Tibial artery (tissue), 4 donors: ENCODE results near the gene ATG9B.

Experiments used
- DNase-seq, 2 donors: peaks; one replicate each; pipeline ENCODE4 v3.0.0-alpha.2; 2019
- H3K27ac ChIP-seq, 2 donors: fragments of 200-600 bp; sonication (generic) in 1 of 2; 1 replicate in 1 of 2; 2 replicates in 1 of 2; pipeline ENCODE4 v1.5.1; 2018 to 2019; ENCODE audit warnings: mild to moderate bottlenecking in 1 of 2
- H3K27me3 ChIP-seq, 2 donors: fragments of 200-600 bp; sonication (generic) in 1 of 2; one replicate each; pipeline versions ENCODE4 v1.5.1 to v1.6.0; 2016 to 2019
- H3K36me3 ChIP-seq, 3 donors: fragments of 200-600 bp; sonication (generic) in 2 of 3; one replicate each; pipeline ENCODE4 v1.5.1; 2016 to 2019; ENCODE audit warnings: mild to moderate bottlenecking in 2 of 3
- H3K4me1 ChIP-seq, 4 donors: fragments of 200-600 bp; sonication (generic) in 2 of 4; 1 replicate in 3 of 4; 2 replicates in 1 of 4; pipeline ENCODE4 v1.5.1; 2016 to 2019
- H3K4me3 ChIP-seq, 2 donors: fragments of 200-600 bp; sonication (generic) in 1 of 2; 1 replicate in 1 of 2; 2 replicates in 1 of 2; pipeline ENCODE4 v1.5.1; 2018 to 2019; ENCODE audit warnings: mild to moderate bottlenecking in 2 of 2
- H3K9me3 ChIP-seq, 3 donors: fragments of 200-600 bp; sonication (generic) in 1 of 3; one replicate each; pipeline ENCODE4 v1.5.1; 2016 to 2019
- intact Hi-C: fragments of 100-400 bp; cut with DNase I; formaldehyde crosslinking; loops from one replicate; pipeline ENCODE4 v1.15.0; 2023; ENCODE audit warnings: low total_unique reads
- TF ChIP-seq, protein P1 (sequence below), 2 experiments: fragments of 200-600 bp in 1 of 2; fragments of 450-650 bp in 1 of 2; IDR thresholded peaks; one replicate each; pipeline ENCODE4 v1.5.1; 2017 to 2019; ENCODE audit warnings: antibody characterized with exemption in 2 of 2, mild to moderate bottlenecking in 1 of 2, moderate library complexity in 1 of 2

The ATG9B gene

DNA sequence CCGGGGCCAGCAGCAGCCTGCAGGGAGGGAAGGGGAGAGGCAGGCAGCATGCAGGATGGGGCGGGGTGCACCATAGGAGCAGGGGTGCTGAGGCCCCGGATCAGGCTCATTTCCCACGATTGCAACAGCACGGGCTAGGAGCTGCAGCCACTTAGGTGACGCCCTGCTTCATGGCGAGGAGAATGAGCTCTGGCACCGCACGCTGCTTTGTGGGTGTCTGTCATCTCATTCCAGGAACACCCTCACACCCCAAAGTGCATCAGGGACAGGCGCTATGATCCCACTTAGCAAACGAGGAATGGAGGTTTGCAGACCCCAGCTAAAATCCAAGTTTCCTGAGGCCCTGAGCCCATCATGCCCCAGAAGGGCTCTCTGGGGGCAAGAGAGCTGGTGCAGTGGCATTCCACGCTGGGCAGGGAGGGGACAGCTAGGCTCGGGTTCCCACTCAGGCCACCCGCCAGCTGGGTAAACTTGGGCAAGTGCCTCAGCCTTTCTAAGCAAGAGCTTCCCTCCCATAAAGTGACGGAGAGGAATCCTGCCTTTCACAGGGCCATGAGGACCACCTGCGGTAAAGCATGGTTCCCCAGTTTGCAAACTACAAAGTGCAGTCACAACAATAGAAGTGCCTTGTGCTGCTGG, 55.4 kb downstream of the ATG9B start:
- peaks cover 0 to 74% of the 10 kb centered on the region in 2 donors for H3K27me3 ChIP-seq
- H3K9me3 ChIP-seq = no peaks in the 10 kb centered on the region
- TF ChIP-seq, protein P1, sequence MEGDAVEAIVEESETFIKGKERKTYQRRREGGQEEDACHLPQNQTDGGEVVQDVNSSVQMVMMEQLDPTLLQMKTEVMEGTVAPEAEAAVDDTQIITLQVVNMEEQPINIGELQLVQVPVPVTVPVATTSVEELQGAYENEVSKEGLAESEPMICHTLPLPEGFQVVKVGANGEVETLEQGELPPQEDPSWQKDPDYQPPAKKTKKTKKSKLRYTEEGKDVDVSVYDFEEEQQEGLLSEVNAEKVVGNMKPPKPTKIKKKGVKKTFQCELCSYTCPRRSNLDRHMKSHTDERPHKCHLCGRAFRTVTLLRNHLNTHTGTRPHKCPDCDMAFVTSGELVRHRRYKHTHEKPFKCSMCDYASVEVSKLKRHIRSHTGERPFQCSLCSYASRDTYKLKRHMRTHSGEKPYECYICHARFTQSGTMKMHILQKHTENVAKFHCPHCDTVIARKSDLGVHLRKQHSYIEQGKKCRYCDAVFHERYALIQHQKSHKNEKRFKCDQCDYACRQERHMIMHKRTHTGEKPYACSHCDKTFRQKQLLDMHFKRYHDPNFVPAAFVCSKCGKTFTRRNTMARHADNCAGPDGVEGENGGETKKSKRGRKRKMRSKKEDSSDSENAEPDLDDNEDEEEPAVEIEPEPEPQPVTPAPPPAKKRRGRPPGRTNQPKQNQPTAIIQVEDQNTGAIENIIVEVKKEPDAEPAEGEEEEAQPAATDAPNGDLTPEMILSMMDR (IDR thresholded peaks at IDR 0.05) = no peak
- no peaks in the 10 kb centered on the region for H3K36me3 ChIP-seq
- no peaks in the 10 kb centered on the region for H3K4me1 ChIP-seq
- no peak for DNase-seq
- H3K4me3 ChIP-seq = no peak overlapping the region
- H3K27ac ChIP-seq = no peak overlapping the region
- intact Hi-C loops = no loop called here

DNA sequence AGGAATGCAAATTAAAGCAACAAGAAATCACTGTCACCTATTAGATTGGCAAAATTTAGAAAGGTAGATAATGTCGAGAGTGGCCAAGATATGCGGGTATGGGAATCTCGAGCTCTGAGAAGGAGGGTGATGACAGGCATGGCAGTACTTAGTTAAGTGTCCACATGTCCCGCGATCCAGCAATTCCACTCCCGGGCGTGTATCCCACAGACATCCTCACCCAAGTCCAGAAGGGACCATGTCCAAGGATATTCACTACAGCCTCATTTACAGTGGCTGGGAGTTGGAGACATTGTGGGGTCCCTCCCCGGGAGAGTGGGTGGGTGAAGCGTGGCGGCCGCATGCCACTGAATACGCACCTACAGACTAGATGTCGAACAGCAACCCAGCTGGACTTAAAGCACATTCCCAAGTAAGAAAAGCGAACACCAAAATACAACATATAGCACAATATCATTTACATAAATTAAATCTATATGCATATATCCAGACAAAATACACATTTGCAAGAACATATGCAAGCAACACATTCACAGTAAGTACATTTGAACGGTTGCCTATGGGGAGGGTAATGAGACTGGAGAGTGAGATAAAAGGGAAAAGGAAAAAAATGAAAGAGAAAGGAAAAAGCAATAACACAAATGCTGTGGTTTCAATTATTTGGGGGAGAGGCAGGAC, 56.1 kb downstream of the ATG9B start:
- no peak overlapping the region for H3K4me3 ChIP-seq
- H3K27ac ChIP-seq = no peak overlapping the region
- intact Hi-C loops = no loop called here
- DNase-seq = no peak
- no peaks in the 10 kb centered on the region for H3K36me3 ChIP-seq
- peaks cover 0 to 74% of the 10 kb centered on the region in 2 donors for H3K27me3 ChIP-seq
- no peaks in the 10 kb centered on the region for H3K4me1 ChIP-seq
- no peaks in the 10 kb centered on the region for H3K9me3 ChIP-seq
- TF ChIP-seq, protein P1 (IDR thresholded peaks at IDR 0.05) = no peak

DNA sequence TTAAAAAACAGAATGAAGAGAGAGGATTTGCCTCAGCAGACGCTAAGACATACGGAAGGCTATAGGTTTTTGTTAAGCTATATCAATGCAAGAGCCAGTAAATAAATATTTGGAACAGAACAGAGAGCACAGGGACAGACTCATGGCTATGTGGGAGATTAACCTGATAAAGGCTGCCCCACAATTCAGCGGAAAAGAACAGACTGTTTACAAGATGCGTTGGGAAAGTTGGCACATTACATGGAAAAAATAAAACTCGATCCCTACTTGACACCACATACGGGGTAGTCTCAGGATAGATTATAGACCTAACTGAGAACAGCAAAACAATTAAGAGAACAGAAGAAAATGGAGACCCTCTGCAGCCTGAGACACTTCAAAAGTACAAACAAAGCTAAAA, 56.9 kb downstream of the ATG9B start:
- intact Hi-C loops = no loop called here
- no peaks in the 10 kb centered on the region for H3K36me3 ChIP-seq
- no peak overlapping the region for H3K27ac ChIP-seq
- no peak for DNase-seq
- no peaks in the 10 kb centered on the region for H3K9me3 ChIP-seq
- peaks cover 0 to 70% of the 10 kb centered on the region in 2 donors for H3K27me3 ChIP-seq
- H3K4me3 ChIP-seq = no peak overlapping the region
- TF ChIP-seq, protein P1 (IDR thresholded peaks at IDR 0.05) = no peak
- peaks cover 0 to 6% (median 2%) of the 10 kb centered on the region in 4 donors for H3K4me1 ChIP-seq

DNA sequence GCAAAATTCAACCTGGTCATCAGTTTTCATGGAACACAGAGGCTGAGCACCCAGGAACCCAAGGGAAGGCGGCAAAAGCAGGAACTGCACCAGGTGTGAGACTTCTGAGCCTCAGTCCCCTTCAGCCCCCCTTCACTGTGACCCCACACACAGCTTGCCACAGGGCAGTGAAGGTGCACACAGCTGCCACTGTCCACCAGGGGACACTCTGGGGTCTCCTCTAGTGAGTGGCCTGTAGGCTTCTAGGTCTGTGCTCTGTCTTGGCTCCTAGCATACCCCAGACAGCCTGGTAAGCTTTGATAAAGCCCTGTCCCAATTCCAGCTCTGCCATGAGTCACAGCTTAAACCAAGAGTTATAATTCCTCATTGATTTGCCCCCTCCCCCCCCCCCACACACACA, 58.3 kb downstream of the ATG9B start:
- Histone ChIP-seq H3K27me3 (peaks cover 0 to 63% of the 10 kb centered on the region in 2 donors), H3K4me3 (no peak overlapping the region), H3K27ac (no peak overlapping the region), H3K4me1 (peaks cover 0 to 10% (median 3%) of the 10 kb centered on the region in 4 donors), H3K36me3 (no peaks in the 10 kb centered on the region), H3K9me3 (no peaks in the 10 kb centered on the region)
- intact Hi-C loops = no loop called here
- TF ChIP-seq, protein P1 (IDR thresholded peaks at IDR 0.05) = no peak
- DNase-seq = no peak

DNA sequence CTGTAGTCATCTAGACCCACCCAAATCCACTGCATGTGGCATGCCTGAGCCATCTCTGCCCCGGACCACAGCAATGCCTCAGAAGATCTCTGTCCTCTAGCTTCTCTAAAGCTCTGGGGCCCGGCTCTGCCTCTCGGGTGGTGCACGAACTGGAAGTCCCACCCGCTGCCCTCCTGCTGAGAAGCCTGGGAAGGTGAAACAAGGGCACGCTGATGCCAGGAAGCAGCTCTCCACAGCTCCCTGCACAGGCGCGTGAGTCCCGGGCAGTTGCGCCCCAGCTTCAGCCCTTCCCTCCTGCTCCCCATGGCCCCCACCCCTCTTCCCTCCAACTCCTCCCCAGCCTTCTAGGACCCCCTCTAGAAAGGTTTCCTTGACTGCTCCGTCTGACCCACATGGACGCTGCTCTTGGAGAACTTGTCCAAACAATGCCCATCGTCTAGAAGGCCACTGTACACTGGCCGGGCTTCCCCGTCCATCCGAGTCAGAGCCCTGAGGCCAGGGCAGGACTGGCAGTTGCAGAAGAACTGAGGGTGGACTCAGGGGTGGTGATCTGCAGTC, 58.9 kb downstream of the ATG9B start:
- DNase-seq = no peak
- no peaks in the 10 kb centered on the region for H3K9me3 ChIP-seq
- H3K4me3 ChIP-seq = no peak overlapping the region
- peaks cover 0 to 57% of the 10 kb centered on the region in 2 donors for H3K27me3 ChIP-seq
- H3K4me1 ChIP-seq = peaks cover 0 to 10% (median 3%) of the 10 kb centered on the region in 4 donors
- no peak overlapping the region for H3K27ac ChIP-seq
- TF ChIP-seq, protein P1 (IDR thresholded peaks at IDR 0.05) = no peak
- intact Hi-C loops = no loop called here
- H3K36me3 ChIP-seq = no peaks in the 10 kb centered on the region
